ENCODE measurements around the gene RPUSD3.

The RPUSD3 gene

DNA sequence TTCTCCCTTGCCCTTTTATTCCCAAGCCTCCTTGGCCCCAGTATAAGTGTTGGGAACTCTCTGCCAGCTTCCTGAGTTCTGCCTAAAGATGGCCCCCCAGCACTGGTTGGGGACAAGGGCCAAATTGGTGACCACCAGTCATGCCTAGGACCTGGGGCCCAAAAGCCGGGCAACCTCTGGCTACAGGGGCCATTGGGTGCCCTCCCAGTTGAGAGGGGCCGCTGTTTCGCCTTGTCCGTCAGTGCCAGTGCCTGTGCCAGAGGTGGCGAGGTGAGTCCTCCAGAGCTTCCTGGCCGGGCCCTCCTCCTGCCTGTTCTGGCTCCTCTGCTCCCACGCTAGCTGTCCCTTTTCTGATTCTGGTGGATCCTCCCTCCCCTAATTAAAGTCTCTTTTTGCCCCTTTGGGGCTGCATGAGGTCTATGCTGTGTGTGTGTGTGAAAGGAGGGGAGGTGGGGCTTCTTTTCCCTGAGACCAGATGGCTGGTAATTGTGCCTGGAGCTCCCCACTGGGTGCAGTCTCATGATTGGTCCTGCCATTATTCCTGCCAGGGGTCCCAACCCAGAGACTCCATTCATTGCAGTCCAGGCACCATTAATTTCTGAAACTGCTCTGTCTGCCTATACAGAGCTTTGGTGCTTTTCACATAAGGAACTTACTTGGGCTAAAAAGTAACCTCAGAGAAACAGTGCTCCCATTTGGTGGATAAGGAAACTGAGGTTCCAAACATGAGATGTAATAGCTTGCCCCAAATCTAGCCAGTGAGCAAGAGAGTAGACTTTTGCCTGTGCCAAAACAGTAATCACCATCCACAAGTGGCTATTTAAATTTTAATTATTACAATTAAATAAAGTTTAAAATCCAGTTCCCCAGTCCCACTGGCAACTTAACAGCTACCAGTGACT, 36.9 kb downstream of the RPUSD3 start:
- no peak for DNase-seq (ENCODE audit: low read depth in 1 of 2, low spot score in 1 of 2)

DNA sequence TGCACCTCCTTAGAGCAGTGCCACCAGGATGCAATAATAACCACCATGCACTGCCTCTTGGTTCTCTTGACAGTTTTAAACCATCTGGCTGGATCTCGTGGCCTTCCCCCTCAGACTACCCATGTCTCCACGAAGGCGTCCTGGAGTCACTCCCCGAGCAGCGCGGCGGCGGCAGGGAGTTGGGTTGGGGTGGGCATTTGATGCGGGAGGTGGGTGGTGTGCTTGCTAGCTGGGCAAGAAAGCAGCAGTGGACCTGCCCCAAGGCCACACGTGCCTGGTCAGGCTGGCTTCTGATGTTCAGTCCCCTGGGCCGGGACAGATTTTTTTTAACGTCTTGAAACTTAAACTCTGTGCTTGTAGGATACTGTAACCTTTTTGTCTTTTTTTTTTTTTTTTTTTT, 37.7 kb downstream of the RPUSD3 start:
- no peak for DNase-seq (ENCODE audit: low read depth in 1 of 2, low spot score in 1 of 2)

DNA sequence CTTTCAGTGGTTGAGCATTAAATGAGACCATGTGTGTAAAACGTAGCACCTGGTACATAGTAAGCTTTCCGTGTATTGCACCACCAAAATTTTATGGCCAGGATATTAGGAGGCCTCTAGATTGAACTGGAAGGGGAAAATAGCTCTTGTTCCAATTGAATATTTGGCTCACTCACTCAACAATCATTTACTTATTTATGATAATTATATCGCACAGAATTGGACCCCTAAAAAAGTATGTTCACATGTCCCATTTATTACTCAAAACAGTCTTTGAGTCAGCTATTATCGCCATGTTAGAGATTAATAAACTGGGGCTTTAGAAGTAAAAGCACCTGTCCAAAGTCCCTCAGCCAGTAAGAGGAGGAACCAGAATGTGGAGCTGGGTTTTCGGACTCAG, 38.8 kb downstream of the RPUSD3 start:
- no peak for DNase-seq (ENCODE audit: low read depth in 1 of 2, low spot score in 1 of 2)

DNA sequence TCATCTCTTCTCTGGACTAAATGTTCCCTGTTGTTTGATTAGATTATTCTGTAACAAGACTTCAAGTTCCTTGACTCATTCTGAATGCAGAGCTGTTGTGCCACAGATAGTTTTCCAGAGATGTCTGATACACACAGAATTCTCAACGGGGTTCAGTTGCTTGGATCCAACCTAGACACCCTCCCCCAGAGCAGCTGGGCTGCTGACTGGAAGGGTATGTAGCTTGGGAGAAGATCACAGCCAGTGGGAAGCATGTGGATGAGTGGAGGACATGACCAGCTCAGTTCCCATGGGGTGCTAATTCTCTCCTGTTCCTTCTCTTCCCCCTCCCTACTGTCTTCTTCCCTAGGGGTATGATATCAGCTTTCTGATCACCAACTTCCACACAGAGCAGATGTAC, 40.3 kb downstream of the RPUSD3 start:
- DNase-seq (ENCODE audit: low read depth in 1 of 2, low spot score in 1 of 2): no peak

DNA sequence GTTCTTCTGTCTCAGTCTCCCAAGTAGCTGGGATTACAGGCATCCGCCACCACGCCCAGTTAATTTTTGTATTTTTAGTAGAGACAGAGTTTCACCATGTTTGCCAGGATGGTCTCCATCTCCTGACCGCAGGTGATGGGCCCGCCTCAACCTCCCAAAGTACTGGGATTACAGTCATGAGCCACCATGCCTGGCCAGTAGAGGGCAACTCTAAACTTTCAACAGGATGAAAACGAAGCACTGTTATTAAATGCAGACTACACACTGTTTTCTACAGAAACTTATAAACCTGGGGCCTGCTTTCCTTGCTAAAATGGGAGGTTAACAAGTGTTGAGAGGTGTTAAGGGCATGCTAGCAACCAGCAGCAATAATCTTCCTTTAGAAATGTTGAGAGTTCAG, 43.3 kb downstream of the RPUSD3 start:
- no peak for DNase-seq (ENCODE audit: low read depth in 1 of 2, low spot score in 1 of 2)

DNA sequence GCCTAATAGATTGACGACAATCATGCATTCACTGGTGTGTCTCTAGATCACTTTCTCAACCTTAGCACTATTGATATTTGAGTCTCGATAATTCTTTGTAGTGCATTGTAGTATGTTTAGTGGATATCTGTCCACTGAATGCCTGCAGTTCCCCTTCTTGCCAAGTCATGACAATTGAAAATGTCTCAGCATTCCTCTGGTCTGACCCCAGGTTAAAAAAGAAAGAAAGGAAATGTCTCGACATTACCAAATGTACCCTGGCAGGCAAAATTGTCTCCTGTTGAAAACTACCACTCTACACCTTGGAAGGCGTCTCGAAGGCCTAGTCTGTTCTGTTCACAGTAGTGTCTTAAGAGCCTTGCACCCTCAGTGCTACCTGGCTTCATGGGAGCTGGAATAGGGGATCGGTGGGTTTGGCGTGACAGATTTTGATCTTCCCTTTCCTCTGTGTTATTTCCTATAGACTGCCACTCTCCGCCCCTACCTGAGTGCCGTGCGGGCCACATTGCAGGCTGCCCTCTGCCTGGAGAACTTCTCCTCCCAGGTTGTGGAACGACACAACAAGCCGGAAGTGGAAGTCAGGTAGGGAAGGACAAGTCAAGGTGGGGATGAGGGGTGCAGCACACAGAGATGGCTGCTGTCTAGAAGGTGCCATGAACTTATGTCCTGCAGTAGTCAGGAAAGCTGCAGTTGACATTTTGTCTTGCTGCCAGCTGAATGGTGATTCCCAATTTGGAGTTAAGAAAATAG, 46.4 kb downstream of the RPUSD3 start:
- no peak for DNase-seq (ENCODE audit: low read depth in 1 of 2, low spot score in 1 of 2)

DNA sequence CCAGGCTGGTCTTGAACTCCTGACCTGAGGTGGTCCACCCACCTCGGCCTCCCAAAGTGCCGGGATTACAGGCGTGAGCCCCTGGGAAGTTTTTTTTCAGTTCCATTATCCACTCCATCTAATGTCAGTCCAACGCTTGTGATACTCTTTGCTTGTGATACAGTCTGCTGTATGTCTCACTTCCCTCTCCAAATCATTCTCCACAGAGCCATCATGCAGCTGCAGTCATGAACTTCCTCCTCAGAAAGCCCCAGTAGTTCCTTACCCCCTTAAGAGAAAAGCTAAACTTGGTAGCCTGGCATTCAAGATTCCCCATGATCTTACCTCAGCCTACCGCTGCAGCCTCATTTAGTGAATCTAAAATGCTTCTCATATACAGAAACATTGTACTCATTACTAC, 48.6 kb downstream of the RPUSD3 start:
- no peak for DNase-seq (ENCODE audit: low read depth in 1 of 2, low spot score in 1 of 2)

DNA sequence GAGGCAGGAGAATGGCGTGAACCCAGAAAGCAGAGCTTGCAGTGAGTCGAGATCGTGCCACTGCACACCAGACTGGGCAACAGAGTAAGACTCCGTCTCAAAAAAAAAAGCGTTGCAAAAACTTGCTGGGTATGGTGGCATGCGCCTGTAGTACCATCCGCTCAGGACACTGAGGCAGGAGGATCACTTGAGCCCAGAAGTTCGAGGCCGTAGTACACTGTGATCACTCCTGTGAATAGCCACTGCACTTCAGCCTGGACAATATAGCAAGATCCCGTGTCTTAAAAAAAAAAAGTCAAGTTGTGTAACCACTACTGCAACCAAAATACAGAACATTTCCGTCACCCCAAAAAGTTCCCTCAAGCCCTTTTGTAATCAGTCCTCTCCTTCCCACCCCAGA, 49.4 kb downstream of the RPUSD3 start:
- no peak for DNase-seq (ENCODE audit: low read depth in 1 of 2, low spot score in 1 of 2)

DNA sequence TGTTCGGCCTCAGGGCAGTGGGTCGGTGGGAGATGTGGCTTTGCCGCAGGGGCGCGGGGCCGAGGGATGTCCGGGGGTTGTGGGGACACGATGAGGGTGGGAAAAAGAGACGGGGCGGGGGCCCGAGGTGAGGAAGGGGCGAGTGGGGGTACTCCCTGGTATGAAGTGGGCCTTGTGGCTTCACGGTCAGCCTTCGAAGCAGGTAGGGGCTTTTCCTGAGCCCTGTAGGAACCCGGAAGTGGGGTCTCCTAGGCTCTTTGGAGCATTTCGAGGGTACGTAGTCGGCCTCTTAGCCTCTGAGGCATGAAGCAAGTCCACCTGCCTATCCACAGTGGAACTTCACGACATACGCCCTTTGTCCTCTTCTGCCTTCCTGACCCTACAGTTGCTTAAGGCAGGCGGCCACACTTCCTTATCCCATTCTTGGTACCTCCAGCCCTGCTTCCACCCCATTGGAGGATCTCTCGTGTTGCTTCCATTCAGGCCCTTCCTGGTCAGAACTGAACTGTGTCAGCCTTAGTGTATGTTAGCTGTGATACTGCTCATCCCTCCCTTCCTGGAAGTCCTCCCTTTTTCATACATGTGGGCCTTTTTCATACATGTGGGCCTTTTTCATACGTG, 50.5 kb downstream of the RPUSD3 start:
- DNase-seq (ENCODE audit: low read depth in 1 of 2, low spot score in 1 of 2): no peak

DNA sequence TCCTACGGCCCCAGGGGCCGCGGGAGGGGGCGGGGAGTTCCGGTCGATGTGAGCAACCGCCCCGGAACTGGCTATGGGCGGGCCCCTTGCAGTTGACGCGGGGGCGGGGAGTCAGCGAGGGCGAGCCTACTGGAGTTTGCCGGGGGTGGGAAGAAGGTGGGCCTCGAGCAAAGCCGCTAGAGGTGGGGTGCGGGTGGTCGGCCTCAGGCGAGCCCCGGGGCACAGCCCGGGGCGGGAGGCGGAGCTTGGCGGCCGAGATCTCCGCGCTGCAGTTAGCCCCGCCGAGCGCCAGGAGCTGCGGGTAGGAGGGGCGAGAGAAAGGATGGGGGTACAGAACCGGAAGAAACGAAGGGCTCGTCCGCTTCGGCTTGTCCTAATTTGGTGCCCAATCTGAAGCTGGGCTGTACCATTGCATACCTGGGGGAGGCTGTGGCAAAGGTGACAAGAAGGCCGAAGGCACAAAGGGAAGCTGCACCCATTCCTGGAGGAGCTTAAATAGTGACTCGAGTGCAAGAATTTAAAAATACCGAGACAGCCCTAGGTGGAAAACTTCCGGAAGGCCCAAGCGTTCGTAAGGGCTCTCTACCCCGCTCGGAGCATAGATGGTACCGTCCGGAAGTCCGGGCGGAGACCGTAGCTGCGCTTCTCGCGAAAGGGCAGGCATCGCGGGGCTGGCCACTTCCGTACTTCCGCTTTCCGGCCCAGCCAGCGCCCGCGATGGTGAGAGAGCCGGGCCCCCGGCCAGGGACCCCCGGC, 51.2 kb downstream of the RPUSD3 start, which contains the start of the genes ARPC4 and TADA3:
Gene ARPC4 (plus strand): TSS at position 678 of the 756 bp plus-strand sequence. CDS start 40 bp downstream, at position 718.
Gene TADA3 (minus strand): TSS at position 69 of the 756 bp plus-strand sequence. CDS start 1,007 bp downstream, outside the sequence.
- DNase-seq (ENCODE audit: low read depth in 1 of 2, low spot score in 1 of 2): peak; percentile 78 to 83

DNA sequence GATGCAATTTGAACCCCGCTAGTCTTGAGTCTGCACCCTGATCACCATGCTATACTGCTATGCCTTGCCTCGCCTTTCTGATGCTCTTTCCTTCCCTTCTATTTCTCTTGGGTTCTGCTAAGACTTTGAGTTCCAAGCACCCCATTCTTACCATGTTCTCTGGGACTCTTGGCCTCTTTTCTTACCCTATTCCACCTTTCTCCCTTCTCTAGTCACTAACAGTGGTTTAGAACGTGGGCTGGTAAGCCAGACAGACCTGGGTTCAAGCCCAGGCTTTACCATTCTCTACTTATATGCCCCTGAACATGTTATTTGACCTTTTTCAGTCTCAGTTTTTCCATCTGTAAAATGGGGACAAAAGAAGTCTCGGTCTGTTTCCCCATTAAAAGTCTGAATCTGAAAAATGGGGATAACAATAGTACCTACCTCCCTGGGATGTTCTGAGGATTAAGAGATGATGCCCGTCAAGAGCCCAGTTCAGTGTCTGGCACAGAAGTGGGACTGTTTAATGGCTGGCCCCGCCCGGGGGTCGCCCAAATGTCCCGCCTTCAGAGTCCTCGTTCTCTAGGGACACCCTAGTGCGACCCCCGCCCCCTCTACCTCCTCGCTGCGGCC, 51.9 kb downstream of the RPUSD3 start:
- no peak for DNase-seq (ENCODE audit: low read depth in 1 of 2, low spot score in 1 of 2)

DNA sequence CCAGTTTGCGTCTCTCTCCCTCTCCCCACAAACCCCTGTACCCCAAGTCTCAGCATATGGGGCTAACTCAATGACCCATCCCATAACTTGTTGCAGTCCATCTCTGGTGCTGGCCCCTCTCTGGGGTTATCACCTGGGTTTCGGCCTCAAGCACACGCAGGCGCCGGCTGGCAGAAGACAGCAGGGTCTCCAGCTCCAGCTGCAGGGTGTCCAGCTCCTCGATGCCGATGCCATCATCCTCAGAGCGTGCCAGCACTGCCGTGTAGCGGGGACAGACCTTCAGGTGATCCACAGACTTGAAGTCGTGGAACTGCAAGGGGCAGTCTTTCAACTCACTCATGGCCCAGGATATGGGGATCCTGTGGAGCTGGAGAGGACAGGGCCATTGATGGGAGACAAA, 52.7 kb downstream of the RPUSD3 start:
- DNase-seq (ENCODE audit: low read depth in 1 of 2, low spot score in 1 of 2): no peak
